Astrocyte of the cerebellum (primary cell): ENCODE data around the gene FILIP1L.

Source experiments
- DNase-seq: peaks from one replicate; pipeline ENCODE4 v3.0.0-alpha.2; 2011; ENCODE audit warnings: low read depth
- H3K4me3 ChIP-seq: 2 replicates; pipeline ENCODE4 v1.5.1; 2011; ENCODE audit warnings: mild to moderate bottlenecking, low read depth, low read length, moderate library complexity
- CTCF ChIP-seq: IDR thresholded peaks from 2 replicates; pipeline ENCODE4 v1.5.1; 2012; ENCODE audit warnings: low read length, low read depth, moderate library complexity, mild to moderate bottlenecking; ENCODE audit errors: missing control alignments
- in situ Hi-C: cut with HindIII; loops from 2 replicates; pipeline ENCODE4 v1.10.0; 2017; ENCODE audit warnings: low sequenced_read_pairs

Gene FILIP1L

DNA sequence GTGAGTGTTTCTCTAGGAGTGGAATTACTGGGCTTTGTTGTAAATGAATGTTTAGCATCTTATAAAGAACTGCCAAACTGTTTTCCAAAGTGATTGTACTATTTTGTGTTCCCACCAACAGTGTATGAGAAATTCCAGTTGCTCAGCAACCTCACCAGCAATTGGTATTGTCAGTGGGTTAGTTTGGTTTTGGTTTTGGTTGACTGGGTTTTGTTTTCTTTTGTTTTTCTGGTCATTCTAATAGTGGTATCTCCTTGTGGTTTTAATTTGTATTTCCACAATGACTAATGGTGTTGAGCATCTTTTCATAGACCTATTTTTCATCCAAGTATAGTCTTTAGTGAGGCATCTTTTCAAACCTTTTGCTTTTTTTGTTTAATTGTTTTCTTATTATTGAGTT is 27.1 kb downstream of the FILIP1L start:
- in situ Hi-C loops: no loop called here
- peak; percentile 89 for DNase-seq
- no peak overlapping the region for H3K4me3 ChIP-seq
- no peak for TF ChIP-seq CTCF

GRCh38 chr3:100086401-100086800 is 27.9 kb downstream of the FILIP1L start:
- in situ Hi-C loops: no loop called here
- H3K4me3 ChIP-seq: no peak overlapping the region
- no peak for DNase-seq
- TF ChIP-seq CTCF: no peak

DNA sequence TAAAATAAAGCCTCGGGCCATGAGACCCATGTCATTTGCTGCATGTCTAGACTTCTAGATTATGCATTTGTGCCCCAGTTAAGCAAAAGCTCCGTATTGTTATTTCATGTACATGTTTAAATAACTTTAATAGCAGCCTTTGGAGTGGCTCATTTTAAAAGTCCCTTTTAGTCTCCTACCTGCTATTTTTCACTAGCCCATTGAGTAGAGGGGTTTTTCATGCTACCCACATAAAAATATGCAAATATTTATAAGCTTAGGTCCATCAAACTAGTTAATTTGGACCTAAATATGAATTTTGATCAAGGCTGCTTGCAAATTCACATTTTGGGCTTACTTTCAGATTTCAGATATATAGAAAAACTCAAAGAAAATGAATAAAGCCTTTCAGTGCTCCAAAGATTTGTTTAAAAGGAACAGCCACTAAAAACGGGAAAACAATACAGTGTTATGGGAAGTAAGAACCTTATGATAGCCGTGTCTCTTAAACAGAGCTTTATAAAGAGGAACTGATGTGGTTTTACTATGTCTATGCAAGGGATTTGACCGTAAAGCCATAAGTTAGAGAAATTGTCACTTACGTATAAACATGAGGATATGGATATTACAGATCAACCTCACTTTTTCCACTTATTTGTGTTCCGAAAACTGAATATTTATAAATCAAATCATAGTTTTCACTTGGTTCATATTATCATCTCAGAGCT is 30.0 kb downstream of the FILIP1L start:
- in situ Hi-C loops: no loop called here
- no peak for TF ChIP-seq CTCF
- no peak overlapping the region for H3K4me3 ChIP-seq
- no peak for DNase-seq

- no peak overlapping the region for H3K4me3 ChIP-seq
- in situ Hi-C loops: no loop called here
- no peak for DNase-seq
Measured at GRCh38 chr3:100083209-100083608, 31.1 kb downstream of the FILIP1L start.

DNA sequence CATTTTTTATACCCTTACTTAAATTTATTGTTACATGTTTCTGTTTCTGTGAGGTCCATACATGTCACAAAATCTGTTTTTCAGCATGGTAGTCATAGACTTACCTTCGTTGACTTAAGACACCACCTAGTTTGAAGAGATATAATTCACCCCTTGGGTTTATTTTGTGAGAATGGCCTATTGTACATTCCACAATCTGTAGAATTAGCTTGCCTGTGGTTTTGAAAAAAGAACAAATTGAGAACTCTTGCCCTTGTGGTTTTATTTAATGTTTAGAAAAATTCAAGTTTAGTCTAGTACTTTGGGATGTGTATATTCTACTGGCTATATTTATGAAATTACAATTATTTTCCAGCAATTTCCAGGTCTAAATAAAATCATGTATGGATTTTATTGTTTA is 31.6 kb downstream of the FILIP1L start:
- peak; percentile 38 for DNase-seq
- in situ Hi-C loops: no loop called here
- H3K4me3 ChIP-seq: no peak overlapping the region
- TF ChIP-seq CTCF: no peak

More at GRCh38 chr3:100083209-100083608, 31.1 kb downstream of the FILIP1L start:
- TF ChIP-seq CTCF: no peak

DNA sequence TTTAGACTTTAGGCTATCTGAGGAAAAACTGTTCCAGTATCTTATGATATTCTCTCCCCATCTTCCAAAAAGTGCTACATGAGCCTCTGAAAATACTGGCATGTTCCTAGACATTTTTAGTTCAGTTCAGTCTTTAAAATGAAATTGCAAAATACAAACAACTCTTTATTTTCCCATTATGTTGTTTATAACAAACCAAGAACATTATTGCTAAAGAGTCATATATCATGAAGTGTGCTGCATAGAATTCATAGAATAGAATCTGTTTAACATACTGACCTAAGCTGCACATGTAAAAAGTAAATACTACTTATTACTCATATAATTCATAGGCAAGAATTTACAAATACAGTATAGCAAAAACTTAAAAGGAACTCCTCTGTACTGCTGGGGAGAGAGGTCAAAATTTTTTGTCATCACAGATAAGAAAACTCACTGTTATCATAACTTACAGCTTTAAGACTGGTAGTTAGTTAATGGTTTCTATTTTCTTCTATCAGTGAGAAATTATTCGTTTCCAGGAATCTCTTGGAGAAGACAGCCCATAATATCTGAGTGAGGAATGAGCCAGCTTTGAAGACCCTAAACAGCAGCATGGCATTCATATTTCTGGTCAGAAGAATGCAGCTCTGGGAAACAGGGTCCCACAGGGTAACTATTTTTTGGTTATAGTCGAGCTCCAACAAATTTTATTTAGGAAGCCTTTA is 32.2 kb downstream of the FILIP1L start:
- H3K4me3 ChIP-seq: no peak overlapping the region
- TF ChIP-seq CTCF: no peak
- no peak for DNase-seq
- in situ Hi-C loops: no loop called here
